T-helper 22 cell (primary cell): ENCODE measurements around the gene B3GNT4.
"Not testable (repeated sequence)": the region's sequence is repeated elsewhere in the genome, so short reads cannot be mapped to it uniquely, and the experiment has no call there.

Source experiments
- DNase-seq: peaks from one replicate; pipeline ENCODE4 v3.0.0-alpha.2; 2020; ENCODE audit warnings: low read depth

B3GNT4 gene

GRCh38 chr12:122189626-122190475 lies 13.7 kb upstream of the B3GNT4 start:
- DNase-seq, result no peak

- no peak for DNase-seq
Measured at GRCh38 chr12:122190842-122191668, 12.5 kb upstream of the B3GNT4 start.

DNA sequence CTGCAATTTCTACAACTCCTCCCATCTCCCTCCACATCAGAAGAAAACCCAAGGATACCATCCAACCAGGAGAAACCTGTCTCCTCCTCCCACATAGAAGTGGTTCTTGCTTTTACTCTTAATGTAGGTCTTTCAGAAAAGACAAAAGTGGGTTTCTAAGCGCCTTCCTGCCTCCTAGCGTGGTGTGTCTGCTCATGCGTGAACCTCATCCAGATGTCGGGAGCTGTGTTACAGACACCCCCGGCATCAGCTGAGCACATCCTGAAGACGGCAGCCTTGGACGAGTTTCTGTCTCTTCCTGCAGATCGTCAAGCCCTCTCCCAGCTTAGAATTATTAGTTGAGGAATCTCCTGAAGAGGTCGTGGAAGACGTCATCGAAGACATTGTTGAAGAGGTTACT lies 11.1 kb upstream of the B3GNT4 start:
- DNase-seq, result no peak

DNA sequence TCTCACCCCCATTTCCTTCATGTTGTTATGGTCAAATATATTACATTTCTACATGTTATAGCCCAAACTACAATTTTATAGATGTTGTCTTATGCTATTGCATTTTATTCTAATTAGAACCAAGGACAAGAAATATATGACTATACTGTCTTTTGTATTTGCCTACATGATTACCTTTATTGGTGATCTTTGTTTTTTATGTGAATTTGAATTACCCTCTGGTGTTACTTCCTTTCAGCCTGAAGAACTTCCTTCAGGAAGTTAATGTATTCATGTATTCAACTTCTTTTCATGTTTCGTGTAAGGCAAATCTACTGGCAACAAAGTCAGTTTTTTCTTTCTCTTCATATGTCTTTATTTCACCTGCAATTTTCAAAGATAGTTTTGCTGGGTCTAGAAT lies 8.7 kb upstream of the B3GNT4 start:
- DNase-seq, result no peak

GRCh38 chr12:122195405-122195804 lies 8.1 kb upstream of the B3GNT4 start:
- no peak for DNase-seq

DNA sequence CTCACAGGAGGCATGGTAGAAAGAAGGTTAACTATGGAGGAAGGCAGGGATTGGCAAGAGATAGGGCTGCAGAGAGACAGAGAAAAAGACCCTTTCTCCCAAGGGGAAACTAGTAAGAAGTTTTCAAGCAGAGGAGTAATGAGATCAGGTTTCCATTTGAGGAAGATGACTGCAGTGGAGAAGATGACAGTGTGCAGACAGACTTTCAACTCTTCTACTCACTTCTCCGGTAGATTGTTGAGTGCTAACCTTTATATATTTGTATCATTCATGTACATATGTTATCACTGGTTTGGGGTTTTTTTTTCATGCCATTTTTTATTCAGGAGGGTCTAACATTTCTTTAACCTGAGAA lies 5.9 kb upstream of the B3GNT4 start:
- no peak for DNase-seq

- DNase-seq, result no peak
Measured at GRCh38 chr12:122199484-122200355, 3.8 kb upstream of the B3GNT4 start.

DNA sequence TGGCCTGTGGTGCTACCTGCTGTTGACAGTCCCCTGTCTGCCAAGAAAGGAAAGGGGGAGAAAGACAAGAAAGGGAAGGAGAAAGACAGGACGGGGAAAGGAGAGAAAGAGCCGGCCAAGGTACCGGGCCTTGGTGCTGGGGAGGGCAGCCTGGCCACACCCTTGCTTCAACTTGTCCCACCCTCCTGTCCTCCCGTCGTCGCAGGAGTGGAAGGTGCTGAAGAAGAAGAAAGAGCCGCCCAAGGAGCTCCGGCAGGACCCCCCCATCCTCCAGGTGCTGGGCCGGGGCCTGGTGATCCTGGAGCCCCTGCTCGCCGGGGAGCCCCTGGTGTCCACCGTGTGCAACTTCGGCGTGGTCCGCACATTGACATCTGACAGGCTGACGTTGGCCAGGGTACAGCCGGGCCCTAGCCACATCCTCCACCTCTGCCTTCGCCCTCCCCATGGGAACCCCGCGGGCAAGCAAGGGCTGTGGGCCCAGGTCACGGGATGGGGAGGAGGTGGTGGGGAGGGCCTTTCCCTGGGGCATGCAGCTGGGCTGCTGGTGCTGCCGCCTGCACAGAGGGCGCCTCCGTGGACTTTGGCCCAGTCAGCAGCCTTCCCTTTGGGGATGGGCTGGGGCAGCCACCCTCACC lies 2.9 kb upstream of the B3GNT4 start:
- no peak for DNase-seq

- no peak for DNase-seq
Measured at GRCh38 chr12:122201381-122201780, 2.1 kb upstream of the B3GNT4 start.

- no peak for DNase-seq
Measured at GRCh38 chr12:122202017-122202416, 1.5 kb upstream of the B3GNT4 start.

DNA sequence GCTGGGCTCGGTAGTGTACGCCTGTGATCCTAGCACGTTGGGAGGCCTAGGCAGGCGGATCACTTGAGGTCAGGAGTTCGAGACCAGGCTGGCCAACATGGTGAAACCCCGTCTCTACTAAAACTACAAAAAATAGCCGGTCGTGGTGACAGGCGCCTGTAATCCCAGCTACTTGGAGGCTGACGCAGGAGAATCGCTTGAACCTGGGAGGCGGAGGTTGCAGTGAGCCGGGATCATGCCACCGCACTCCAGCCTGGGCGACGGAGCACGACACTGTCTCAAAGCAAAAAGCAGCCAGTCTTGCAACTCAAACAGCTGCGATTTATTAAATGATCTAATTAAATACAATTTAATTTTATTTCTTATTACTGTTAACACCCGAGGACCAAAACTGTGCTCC lies 698 bp upstream of the B3GNT4 start:
- DNase-seq, result not testable (repeated sequence)

DNA sequence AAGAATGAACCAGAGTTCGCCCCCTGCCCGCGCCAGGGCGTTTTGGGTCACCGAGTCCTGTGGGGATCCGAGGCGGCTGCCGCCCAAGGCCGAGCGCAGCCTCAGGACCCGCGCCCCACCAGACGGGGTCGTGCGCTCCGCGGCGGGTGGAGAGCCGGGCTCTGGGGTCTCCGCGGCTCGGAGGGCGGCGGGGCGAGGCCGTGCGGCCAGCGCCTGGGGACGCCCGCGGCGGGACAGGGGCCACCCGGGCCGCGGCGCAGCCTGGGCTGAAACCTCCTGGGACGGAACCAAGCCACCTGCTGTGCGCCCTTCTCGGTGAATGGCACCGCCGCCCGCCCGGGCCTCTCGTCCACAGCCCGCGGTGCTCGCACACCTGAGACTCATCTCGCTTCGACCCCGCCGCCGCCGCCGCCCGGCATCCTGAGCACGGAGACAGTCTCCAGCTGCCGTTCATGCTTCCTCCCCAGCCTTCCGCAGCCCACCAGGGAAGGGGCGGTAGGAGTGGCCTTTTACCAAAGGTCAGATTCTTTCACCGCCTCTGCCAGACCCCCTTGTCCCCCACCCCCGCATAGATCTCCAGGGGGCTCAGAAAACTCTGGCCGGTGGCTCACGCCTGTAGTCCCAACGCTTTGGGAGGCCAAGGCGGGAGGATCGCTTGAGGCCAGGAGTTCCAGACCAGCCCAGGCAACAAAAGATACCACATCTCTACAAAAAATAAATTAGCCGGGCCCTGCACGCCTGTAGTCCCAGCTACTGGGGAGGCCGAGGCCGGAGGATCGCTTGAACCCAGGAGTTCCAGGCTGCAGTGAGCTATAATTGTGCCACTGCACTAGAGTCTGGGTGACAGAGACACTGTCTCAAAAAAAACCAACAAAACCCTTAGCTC lies 901 bp downstream of the B3GNT4 start:
- DNase-seq, result no peak

GRCh38 chr12:122205053-122205925 lies 1.8 kb downstream of the B3GNT4 start:
- DNase-seq, result no peak

GRCh38 chr12:122206111-122206881 lies 2.8 kb downstream of the B3GNT4 start:
- no peak for DNase-seq

DNA sequence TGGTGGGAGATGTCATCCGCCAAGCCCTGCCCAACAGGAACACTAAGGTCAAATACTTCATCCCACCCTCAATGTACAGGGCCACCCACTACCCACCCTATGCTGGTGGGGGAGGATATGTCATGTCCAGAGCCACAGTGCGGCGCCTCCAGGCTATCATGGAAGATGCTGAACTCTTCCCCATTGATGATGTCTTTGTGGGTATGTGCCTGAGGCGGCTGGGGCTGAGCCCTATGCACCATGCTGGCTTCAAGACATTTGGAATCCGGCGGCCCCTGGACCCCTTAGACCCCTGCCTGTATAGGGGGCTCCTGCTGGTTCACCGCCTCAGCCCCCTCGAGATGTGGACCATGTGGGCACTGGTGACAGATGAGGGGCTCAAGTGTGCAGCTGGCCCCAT lies 3.5 kb downstream of the B3GNT4 start:
- DNase-seq, result no peak

DNA sequence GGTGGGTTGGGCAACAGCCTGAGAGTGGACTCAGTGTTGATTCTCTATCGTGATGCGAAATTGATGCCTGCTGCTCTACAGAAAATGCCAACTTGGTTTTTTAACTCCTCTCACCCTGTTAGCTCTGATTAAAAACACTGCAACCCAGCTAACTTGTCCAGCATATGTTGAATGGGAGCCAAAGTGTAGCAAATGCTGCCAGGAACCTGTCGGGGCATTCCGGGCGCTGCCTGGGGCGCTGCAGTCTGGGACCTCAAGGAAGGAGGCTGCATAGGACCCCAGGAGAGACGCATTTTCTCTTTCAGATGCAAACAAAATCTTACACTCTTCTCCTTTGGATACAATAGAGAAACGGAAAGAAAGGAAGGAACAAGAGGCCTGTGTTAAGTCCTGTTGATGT lies 3.9 kb downstream of the B3GNT4 start:
- DNase-seq, result no peak

DNA sequence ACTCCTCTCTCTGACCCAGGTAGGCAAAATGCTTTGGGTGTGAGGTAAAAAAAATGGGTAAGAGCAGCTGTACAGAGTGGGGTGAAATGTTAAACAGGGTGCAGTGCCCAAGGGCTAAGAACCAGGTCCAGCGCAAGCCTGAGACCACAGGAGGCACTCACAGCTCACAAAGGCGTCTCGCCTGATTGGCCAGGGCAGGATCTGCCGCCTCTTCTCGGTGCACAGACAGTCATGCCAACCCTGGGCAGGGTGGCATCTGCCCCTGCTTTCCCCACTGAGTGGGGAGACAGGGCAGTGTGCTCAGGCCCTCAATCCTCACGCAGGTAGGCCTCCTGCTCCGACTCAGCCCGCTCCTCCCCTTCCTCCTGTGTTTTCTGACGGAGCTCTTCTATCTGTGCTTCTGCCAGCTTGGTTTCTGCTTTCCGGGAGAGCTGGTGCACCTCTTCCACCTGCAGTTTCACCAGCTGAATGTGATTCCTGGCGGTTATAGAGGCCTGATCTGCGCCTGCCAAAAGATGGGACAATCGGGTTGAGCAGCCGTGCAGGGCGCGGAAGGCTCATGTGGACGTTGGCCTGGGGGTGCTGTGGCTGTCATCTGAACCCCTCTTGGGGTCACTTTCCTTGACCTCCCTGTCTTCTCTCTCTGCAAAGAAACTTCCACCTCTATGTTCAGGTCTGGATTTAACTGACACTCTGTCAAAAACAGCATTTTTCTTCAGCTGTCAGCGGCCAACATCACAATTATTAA lies 4.7 kb downstream of the B3GNT4 start:
- DNase-seq, result no peak

DNA sequence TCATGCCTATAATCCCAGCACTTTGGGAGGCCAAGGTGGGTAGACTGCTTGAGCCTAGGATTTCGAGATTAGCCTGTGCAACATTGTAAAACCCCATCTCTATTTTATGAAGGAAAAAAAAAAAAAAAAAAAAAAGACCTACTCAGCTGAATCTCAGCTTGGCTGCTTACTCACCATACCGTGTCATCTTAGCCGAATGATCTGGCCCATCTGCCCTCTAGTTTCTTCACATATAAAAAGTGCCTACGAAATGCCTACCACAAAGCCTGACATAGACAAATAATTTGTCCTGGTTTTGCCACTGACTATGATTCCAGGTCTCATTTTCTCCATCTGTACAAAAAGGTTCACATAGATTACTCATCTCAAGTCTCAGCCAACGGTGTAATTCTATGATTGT lies 12.3 kb downstream of the B3GNT4 start:
- no peak for DNase-seq
